ENCODE data around the gene RGS9.

RGS9 gene

DNA sequence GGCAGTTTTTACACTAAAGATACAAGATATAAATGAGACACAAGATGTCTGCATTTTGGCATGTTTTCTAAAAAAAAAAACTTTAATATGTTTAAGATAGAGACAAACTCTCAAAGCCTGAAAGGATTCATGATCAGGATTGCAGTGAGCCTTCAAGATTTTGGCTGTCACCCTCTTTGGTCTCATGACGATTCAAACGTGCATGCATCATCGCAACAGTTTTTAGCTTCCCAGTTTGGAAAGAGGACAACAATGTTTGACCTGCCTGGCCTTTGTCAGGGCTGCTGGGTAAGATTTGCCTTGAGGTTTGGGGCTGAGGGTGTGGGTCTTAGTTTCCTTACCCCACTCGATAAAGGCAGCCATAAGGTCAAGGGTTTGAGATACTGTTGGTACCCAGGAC lies 134.1 kb downstream of the RGS9 start:
- DNase-seq (ENCODE audit: low read depth in 2 of 2): no peak
- TF ChIP-seq CTCF (IDR thresholded peaks at IDR 0.05; ENCODE audit: low read depth, low read length): no peak
- H3K4me3 ChIP-seq (replicated peaks in 1 of 2; ENCODE audit: low read depth in 2 of 2, low read length in 2 of 2): no peak overlapping the region

Measured in cardiac fibroblast (primary cell).